Aorta (tissue), 5 donors: ENCODE measurements around the gene DPF3. TPM values are rescaled to one million over a fixed set of nuclear protein-coding genes. Genes with fewer than 3 reads are reported as not detected.

ENCODE experiments used
- ATAC-seq: fragments of 200-7000 bp; cut with Tn5 transposase; one replicate; pipeline ENCODE4 v1.9.1; 2022; ENCODE audit warnings: moderate library complexity; ENCODE audit not compliant: low FRiP score
- DNase-seq, 2 donors: peaks; one replicate each; pipeline ENCODE4 v3.0.0-alpha.2; 2020
- H3K27ac ChIP-seq, 2 donors: one replicate each; pipeline ENCODE4 v1.5.1; 2013; ENCODE audit warnings: low read length in 2 of 2, mild to moderate bottlenecking in 2 of 2, moderate library complexity in 2 of 2, control low read depth in 1 of 2, inconsistent platforms in 1 of 2, low read depth in 1 of 2
- H3K27me3 ChIP-seq, 2 donors: one replicate each; pipeline ENCODE4 v1.6.1; 2013; ENCODE audit warnings: control low read depth in 1 of 2, low read length in 1 of 2, mild to moderate bottlenecking in 1 of 2, moderate library complexity in 1 of 2; ENCODE audit not compliant: insufficient read depth in 2 of 2, control insufficient read depth in 1 of 2
- H3K36me3 ChIP-seq, 2 donors: one replicate each; pipeline ENCODE4 v1.6.1; 2013; ENCODE audit warnings: control low read depth in 1 of 2, low read length in 1 of 2, mild to moderate bottlenecking in 1 of 2; ENCODE audit not compliant: insufficient read depth in 2 of 2, control insufficient read depth in 1 of 2
- H3K4me1 ChIP-seq, 2 donors: one replicate each; pipeline ENCODE4 v1.6.1; 2013; ENCODE audit warnings: low read length in 2 of 2, control low read depth in 1 of 2, mild to moderate bottlenecking in 1 of 2, moderate library complexity in 1 of 2; ENCODE audit not compliant: insufficient read depth in 2 of 2, control insufficient read depth in 1 of 2
- H3K4me3 ChIP-seq, 2 donors: one replicate each; pipeline ENCODE4 v1.5.1; 2013; ENCODE audit warnings: low read length in 2 of 2, control low read depth in 1 of 2, mild to moderate bottlenecking in 1 of 2
- H3K9me3 ChIP-seq: one replicate; pipeline ENCODE4 v1.6.1; 2013; ENCODE audit warnings: mild to moderate bottlenecking, low read length; ENCODE audit not compliant: control insufficient read depth
- WGBS, 2 donors: extraction: QIAGEN DNeasy Blood & Tissue Kit; methylation state at CpG; one replicate each; pipeline ENCODE4 v1.1.7; 2013; 5-methylcytosine and 5-hydroxymethylcytosine counted together
- intact Hi-C, 2 donors: fragments of 100-400 bp; cut with DNase I; formaldehyde crosslinking; loops; one replicate each; pipeline versions ENCODE4 v1.14.2 to v1.15.0; 2022
- polyA plus RNA-seq, 2 donors: library from polyadenylated mRNA; stranded (reverse); fragments of 200-250 nt; gene quantifications; one replicate each; pipeline ENCODE4 v1.2.3, GENCODE V29; 2013
- total RNA-seq, 2 donors: library from RNA; stranded (reverse); fragmentation: NEBNext Ultra II Directional; extraction: Animal tissue kit (Norgen Biotek cat#: 25700); gene quantifications; one replicate each; pipeline ENCODE4 v1.2.1, GENCODE V29; 2021
- donor health status: healthy with polysubstance abuse.
- donor health status: Bipolar disorder and iron deficiency.
- donor health status: DM: no; HTN: no; CAD: no.
- donor health status: DM: no; HTN: no; CAD: no.
- donor health status: DM: yes; HTN: yes; CAD: no.

The DPF3 gene
- total and polyA plus RNA-seq, 4 donors: 0.15 to 2.2 (median 0.70) TPM

GRCh38 chr14:72786378-72787350, 107.2 kb downstream of the DPF3 start:
- DNase-seq: no peak
- Histone ChIP-seq H3K27me3 (no peaks in the 10 kb centered on the region), H3K9me3 (no peaks in the 10 kb centered on the region), H3K4me1 (peaks cover 0 to 3% of the 10 kb centered on the region in 2 donors), H3K36me3 (no peaks in the 10 kb centered on the region), H3K27ac (no peak overlapping the region), H3K4me3 (no peak overlapping the region)
- ATAC-seq: no peak
- WGBS, 2 donors: 80 to 88% methylated on average over 13 of the region's 13 CpGs
- intact Hi-C loops: no loop called here

GRCh38 chr14:72783741-72784140, 110.2 kb downstream of the DPF3 start:
- intact Hi-C loops: no loop called here
- 84 to 95% methylated on average over 7 of the region's 7 CpGs for WGBS, 2 donors

GRCh38 chr14:72782817-72783216, 111.1 kb downstream of the DPF3 start:
- Histone ChIP-seq H3K9me3 (no peaks in the 10 kb centered on the region), H3K27ac (no peak overlapping the region), H3K27me3 (no peaks in the 10 kb centered on the region), H3K4me1 (no peaks in the 10 kb centered on the region), H3K36me3 (no peaks in the 10 kb centered on the region), H3K4me3 (no peak overlapping the region)
- 97 to 100% methylated on average over 2 of the region's 2 CpGs for WGBS, 2 donors
- intact Hi-C loops: no loop called here
- DNase-seq: no peak
- no peak for ATAC-seq

More at GRCh38 chr14:72783741-72784140, 110.2 kb downstream of the DPF3 start:
- Histone ChIP-seq H3K4me3 (no peak overlapping the region), H3K9me3 (no peaks in the 10 kb centered on the region), H3K27me3 (no peaks in the 10 kb centered on the region), H3K4me1 (no peaks in the 10 kb centered on the region), H3K27ac (no peak overlapping the region), H3K36me3 (no peaks in the 10 kb centered on the region)
- ATAC-seq (no peak), DNase-seq (no peak)

GRCh38 chr14:72781561-72782508, 112.1 kb downstream of the DPF3 start:
- no peaks in the 10 kb centered on the region for H3K36me3 ChIP-seq
- intact Hi-C loops: no loop called here
- no peak overlapping the region for H3K27ac ChIP-seq
- DNase-seq: no peak
- H3K4me1 ChIP-seq: no peaks in the 10 kb centered on the region
- ATAC-seq: no peak
- no peaks in the 10 kb centered on the region for H3K9me3 ChIP-seq
- H3K27me3 ChIP-seq: no peaks in the 10 kb centered on the region
- H3K4me3 ChIP-seq: no peak overlapping the region
- WGBS, 2 donors: 62 to 72% methylated on average over 15 of the region's 15 CpGs

GRCh38 chr14:72780751-72781150, 113.2 kb downstream of the DPF3 start:
- Histone ChIP-seq H3K36me3 (no peaks in the 10 kb centered on the region), H3K4me1 (no peaks in the 10 kb centered on the region), H3K27ac (peak overlapping the region in 1 of 2 donors; percentile 22), H3K4me3 (no peak overlapping the region), H3K9me3 (no peaks in the 10 kb centered on the region), H3K27me3 (no peaks in the 10 kb centered on the region)
- intact Hi-C loops: no loop called here
- ATAC-seq (no peak), DNase-seq (no peak)
- 17 to 25% methylated on average over 2 of the region's 2 CpGs for WGBS, 2 donors

GRCh38 chr14:72779679-72780078, 114.2 kb downstream of the DPF3 start:
- 95 to 99% methylated on average over 2 of the region's 2 CpGs for WGBS, 2 donors
- intact Hi-C loops: no loop called here
- H3K27me3 ChIP-seq: no peaks in the 10 kb centered on the region

GRCh38 chr14:72777636-72778035, 116.3 kb downstream of the DPF3 start:
- intact Hi-C loops: no loop called here
- Histone ChIP-seq H3K36me3 (no peaks in the 10 kb centered on the region), H3K4me1 (no peaks in the 10 kb centered on the region), H3K27me3 (no peaks in the 10 kb centered on the region), H3K9me3 (no peaks in the 10 kb centered on the region), H3K4me3 (no peak overlapping the region), H3K27ac (no peak overlapping the region)
- WGBS, 2 donors: 95 to 99% methylated on average over 2 of the region's 2 CpGs
- ATAC-seq (no peak), DNase-seq (no peak)

More at GRCh38 chr14:72779679-72780078, 114.2 kb downstream of the DPF3 start:
- no peaks in the 10 kb centered on the region for H3K9me3 ChIP-seq
- H3K4me3 ChIP-seq: no peak overlapping the region
- H3K4me1 ChIP-seq: no peaks in the 10 kb centered on the region
- DNase-seq (no peak), ATAC-seq (no peak)
- H3K36me3 ChIP-seq: no peaks in the 10 kb centered on the region
- H3K27ac ChIP-seq: no peak overlapping the region

GRCh38 chr14:72776701-72777261, 117.1 kb downstream of the DPF3 start:
- H3K36me3 ChIP-seq: no peaks in the 10 kb centered on the region
- H3K4me1 ChIP-seq: no peaks in the 10 kb centered on the region
- no peak overlapping the region for H3K4me3 ChIP-seq
- DNase-seq (no peak), ATAC-seq (no peak)
- no peaks in the 10 kb centered on the region for H3K27me3 ChIP-seq
- 73 to 74% methylated on average over 8 of the region's 8 CpGs for WGBS, 2 donors
- intact Hi-C loops: no loop called here
- no peaks in the 10 kb centered on the region for H3K9me3 ChIP-seq
- H3K27ac ChIP-seq: no peak overlapping the region
